Subcutaneous adipose tissue (tissue), 4 donors: Measurements from ENCODE around the gene ERVW-1. TPM values are rescaled to one million over a fixed set of nuclear protein-coding genes. Genes with fewer than 3 reads are reported as not detected.

Experiments used
- total RNA-seq, 4 donors: library from RNA; depleted of rRNA; stranded (reverse); fragments of >200 nt; gene quantifications; one replicate each; pipeline ENCODE4 v1.1.0, GENCODE V29; 2016
- TF ChIP-seq, protein P1 (sequence below): fragments of 450-650 bp; IDR thresholded peaks from one replicate; pipeline ENCODE4 v1.5.1; 2016; ENCODE audit warnings: low read depth, mild to moderate bottlenecking, control low read depth, antibody characterized with exemption, moderate library complexity

ERVW-1 gene
- total RNA-seq, 4 donors from 2014 or later: not detected

DNA sequence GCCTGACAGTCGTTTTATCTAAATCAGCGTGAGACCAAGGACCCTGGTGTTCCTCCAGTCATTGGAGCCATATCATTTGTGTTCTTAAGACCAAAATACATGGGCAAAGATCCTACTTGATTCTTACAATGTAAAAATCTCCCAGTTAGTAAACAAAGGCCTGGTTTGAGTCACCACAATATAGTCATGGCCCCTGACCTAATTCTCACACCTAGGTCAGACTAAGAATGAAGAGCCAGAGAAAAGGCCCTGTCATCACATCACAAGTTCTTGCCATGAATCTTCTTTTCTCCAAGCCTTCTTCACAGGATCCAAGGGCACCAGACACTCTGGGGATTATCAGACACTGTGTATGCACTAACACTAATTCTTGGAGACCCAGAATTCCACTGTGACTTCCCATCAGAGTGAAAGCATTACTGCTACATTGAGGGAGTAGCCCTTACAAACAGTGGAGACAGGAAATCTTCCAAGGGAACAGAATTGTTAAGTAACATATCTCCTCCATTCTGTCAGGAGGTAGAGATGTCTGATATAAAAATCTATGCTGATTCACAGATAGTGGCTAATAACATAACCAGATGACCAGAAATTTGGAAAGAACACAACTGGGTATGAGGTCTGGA, 7.6 kb upstream of the ERVW-1 start:
- TF ChIP-seq, protein P1, sequence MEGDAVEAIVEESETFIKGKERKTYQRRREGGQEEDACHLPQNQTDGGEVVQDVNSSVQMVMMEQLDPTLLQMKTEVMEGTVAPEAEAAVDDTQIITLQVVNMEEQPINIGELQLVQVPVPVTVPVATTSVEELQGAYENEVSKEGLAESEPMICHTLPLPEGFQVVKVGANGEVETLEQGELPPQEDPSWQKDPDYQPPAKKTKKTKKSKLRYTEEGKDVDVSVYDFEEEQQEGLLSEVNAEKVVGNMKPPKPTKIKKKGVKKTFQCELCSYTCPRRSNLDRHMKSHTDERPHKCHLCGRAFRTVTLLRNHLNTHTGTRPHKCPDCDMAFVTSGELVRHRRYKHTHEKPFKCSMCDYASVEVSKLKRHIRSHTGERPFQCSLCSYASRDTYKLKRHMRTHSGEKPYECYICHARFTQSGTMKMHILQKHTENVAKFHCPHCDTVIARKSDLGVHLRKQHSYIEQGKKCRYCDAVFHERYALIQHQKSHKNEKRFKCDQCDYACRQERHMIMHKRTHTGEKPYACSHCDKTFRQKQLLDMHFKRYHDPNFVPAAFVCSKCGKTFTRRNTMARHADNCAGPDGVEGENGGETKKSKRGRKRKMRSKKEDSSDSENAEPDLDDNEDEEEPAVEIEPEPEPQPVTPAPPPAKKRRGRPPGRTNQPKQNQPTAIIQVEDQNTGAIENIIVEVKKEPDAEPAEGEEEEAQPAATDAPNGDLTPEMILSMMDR: no peak

DNA sequence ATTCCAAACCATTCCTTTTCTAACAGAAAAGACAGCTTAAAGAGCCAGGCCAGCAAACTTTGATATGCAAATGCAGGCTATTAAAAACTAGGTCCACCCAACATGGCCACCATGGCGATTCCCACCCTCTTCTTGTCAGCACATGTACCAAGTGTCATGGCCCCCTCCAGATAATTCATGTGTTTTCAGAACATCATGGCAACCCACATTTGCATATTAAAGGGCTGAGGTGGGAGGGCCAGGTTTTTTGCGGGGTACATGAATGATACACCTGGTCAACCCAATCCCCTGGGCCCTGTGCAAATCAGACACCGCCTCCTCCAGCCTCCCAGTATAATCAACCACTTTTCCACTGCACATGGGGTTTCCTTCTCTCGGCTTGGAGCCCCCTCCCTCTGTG, 965 bp upstream of the ERVW-1 start:
- TF ChIP-seq, protein P1: no peak

DNA sequence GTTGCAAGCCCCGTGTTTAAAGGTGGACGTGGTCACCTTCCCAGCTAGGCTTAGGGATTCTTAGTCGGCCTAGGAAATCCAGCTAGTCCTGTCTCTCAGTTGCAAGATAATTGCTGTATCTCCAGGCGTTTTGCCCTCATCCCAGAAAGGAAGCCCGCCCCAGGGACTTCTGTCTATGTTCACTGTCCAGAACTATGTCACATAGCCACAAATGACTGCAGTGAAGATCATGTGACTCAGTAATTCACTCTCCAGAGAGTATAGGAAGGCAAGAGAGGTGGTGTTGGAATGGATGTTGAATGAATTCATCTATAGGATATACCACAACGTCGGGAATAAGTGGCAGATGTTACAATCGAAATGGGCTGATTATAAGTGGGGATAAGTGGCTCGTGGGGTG, 349 bp upstream of the ERVW-1 start:
- TF ChIP-seq, protein P1: no peak

DNA sequence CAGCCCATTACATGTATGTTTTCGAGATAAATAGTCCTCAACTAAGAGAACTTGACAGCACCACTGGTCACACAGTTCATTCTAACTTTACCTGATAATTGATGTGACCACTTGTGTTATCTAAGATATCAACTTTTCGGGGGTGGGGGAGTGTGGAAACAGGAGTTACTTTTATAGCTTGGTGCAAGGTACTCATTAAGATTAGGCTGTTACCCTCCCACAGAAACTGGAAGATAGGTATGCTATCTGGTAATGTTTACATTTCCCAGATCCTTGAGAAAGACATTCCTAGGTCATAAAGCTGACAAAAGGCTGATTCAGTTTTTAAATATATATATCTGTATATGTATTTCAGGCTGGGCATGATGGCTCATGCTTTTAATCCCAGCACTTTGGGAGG, 11.1 kb downstream of the ERVW-1 start:
- TF ChIP-seq, protein P1: no peak

DNA sequence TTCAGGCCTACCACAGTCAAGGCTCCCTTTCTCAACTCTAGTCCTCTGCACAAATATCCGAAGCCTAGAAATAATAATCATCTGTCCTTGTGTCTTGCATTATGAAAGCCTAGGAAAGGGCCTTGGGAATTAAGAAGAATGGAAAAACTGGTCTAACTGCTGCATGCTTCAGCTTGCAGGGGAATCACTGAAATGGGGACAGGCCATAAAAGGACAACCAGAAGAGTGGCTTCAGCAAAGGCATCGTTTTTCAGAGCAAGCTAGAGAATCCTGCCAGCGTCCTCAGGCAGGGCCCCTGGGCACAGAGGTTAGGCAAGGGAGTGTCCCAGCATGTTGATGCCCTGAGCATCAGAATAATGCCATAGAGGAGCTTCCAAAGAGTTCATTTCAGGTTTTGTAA, 13.2 kb downstream of the ERVW-1 start:
- TF ChIP-seq, protein P1: no peak

DNA sequence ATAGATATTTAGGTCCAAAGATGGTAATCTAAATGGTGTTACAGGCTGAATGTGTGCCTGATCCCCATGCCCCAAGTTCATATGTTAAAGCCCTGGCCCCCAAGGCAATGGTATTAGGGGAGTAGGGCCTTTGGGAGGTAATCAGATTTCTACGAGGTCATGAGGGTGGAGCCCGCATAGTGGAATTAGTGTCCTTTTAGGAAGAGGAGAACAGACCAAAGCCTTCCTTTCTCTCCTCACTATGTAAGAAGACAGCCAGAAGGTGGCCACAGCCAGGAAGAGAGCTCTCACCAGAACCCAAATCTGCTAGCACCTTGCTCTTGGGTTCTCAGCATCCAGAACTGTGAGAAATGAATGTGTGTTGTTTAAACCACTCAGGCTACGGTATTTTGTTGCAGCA, 15.2 kb downstream of the ERVW-1 start:
- TF ChIP-seq, protein P1: no peak

DNA sequence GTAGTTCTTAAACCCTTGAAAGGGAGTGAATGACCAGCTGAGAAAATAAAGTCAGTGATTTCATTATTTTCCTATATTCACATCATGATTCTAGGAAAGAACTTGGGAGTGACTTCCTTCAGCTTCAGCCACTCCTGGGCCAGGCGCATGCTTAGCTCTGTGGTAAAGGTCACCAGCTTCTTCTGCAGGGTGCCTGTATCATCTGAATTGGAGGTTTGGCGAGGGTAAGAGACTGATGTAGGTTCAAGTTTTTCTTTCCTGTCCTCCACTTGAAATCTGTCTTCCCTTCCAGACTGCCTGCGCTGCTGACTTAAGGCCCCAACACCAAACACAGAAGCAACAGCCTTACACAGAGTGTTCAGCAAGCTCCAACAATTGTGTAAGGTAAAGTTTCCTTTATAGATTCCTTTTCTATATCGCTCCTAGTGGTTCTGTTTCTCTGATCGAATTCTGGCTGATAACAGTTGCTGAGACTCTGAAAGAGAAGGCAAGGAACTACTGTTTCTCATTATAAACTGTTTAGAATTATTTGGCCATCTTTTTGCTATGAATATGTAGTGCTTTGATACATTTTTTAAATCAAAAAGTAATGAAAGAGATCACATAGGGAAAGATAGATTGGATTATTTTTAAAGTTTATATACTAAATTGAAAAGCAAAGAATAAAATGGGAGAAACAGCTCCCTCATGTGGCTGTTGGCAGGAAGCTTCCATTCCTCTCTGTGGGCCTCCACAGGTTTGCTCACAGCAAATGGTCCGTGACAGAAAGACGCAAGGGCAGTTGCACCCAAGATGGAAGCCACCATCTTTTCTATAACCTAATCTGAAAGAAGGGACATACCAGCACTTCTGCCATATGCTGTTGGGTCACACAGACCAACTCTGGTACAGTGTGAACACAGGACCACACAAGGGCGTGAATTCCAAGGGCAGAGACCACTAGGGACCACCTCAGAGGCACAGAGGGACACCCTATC, 16.4 kb downstream of the ERVW-1 start:
- TF ChIP-seq, protein P1: no peak
